ENCODE results near the gene CUX1.

- TF ChIP-seq CTCF (IDR thresholded peaks at IDR 0.05; ENCODE audit: low read length) (no peak), EZH2 (optimal IDR thresholded peaks at IDR 0.05; ENCODE audit: low read depth, low read length) (no peak), EZH2phosphoT487 (IDR thresholded peaks at IDR 0.05; ENCODE audit: low read length) (no peak)
These were observed 219.5 kb downstream of the CUX1 start for GRCh38 chr7:102036958-102037357.

Measured in MM.1S (cell line).